SU-DHL-6 (cell line): ENCODE measurements around the gene MYB.
"Not testable (repeated sequence)": the region's sequence is repeated elsewhere in the genome, so short reads cannot be mapped to it uniquely, and the experiment has no call there.

Experiments used
- H2AFZ ChIP-seq: fragments of 200-600 bp; sonication (generic); 2 replicates; pipeline ENCODE4 v1.6.1; 2014; ENCODE audit warnings: low read depth, mild to moderate bottlenecking, moderate library complexity, mixed read lengths, antibody characterized with exemption, low read length; ENCODE audit not compliant: severe bottlenecking
- H3F3A ChIP-seq: fragments of 200-600 bp; shearing (Covaris generic); 2 replicates; pipeline ENCODE4 v1.6.0; 2016; ENCODE audit warnings: antibody characterized with exemption, mild to moderate bottlenecking; ENCODE audit not compliant: insufficient read depth
- H3K27ac ChIP-seq: fragments of 200-600 bp; sonication (generic); 2 replicates; pipeline ENCODE4 v1.5.1; 2016; ENCODE audit warnings: low read depth, mild to moderate bottlenecking, low read length, moderate library complexity, mixed read lengths
- H3K27me3 ChIP-seq: fragments of 200-600 bp; sonication (generic), shearing (Covaris generic); 2 replicates; pipeline ENCODE4 v1.6.0; 2014; ENCODE audit warnings: mild to moderate bottlenecking, low read length
- H3K36me3 ChIP-seq: fragments of 200-600 bp; sonication (generic); 2 replicates; pipeline ENCODE4 v1.6.1; 2014; ENCODE audit warnings: mild to moderate bottlenecking, low read length, mixed read lengths
- H3K4me2 ChIP-seq: fragments of 300-600, 200-600 bp; shearing (Covaris generic), sonication (generic); 2 replicates; pipeline ENCODE4 v1.6.0; 2014; ENCODE audit warnings: low read length, low read depth, mild to moderate bottlenecking; ENCODE audit not compliant: poor library complexity, severe bottlenecking
- H3K4me3 ChIP-seq: fragments of 200-600 bp; sonication (generic); 2 replicates; pipeline ENCODE4 v1.5.1; 2014; ENCODE audit warnings: antibody characterized with exemption, low read length, mild to moderate bottlenecking, mixed read lengths; ENCODE audit not compliant: insufficient read depth, poor library complexity, severe bottlenecking
- H3K79me2 ChIP-seq: fragments of 200-600 bp; sonication (generic); 2 replicates; pipeline ENCODE4 v1.6.1; 2014; ENCODE audit warnings: mild to moderate bottlenecking, low read length, moderate library complexity; ENCODE audit not compliant: insufficient read depth
- H3K9ac ChIP-seq: fragments of 200-600 bp; sonication (generic); 2 replicates; pipeline ENCODE4 v1.7.0; 2014; ENCODE audit warnings: mild to moderate bottlenecking, low read length
- H3K9me2 ChIP-seq: fragments of 200-600 bp; sonication (generic); replicated peaks from 2 replicates; pipeline ENCODE4 v1.6.1; 2014; ENCODE audit warnings: low read length; ENCODE audit not compliant: insufficient read depth
- H3K9me3 ChIP-seq: fragments of 200-600 bp; sonication (generic); 2 replicates; pipeline ENCODE4 v1.6.1; 2014; ENCODE audit warnings: low read length, mixed read lengths; ENCODE audit not compliant: insufficient read depth
- H4K20me1 ChIP-seq: fragments of 200-600 bp; sonication (generic); 2 replicates; pipeline ENCODE4 v1.6.1; 2014; ENCODE audit warnings: low read depth, mild to moderate bottlenecking, antibody characterized with exemption, low read length, moderate library complexity, mixed read lengths
- CTCF ChIP-seq: fragments of 200-600 bp; sonication (generic); IDR thresholded peaks from one replicate; pipeline ENCODE4 v1.5.1; 2017; ENCODE audit warnings: antibody characterized with exemption, mild to moderate bottlenecking, low read length, moderate library complexity; ENCODE audit not compliant: insufficient read depth, poor library complexity, severe bottlenecking
- EZH2phosphoT487 ChIP-seq: fragments of 200-600 bp; sonication (generic), shearing (Covaris generic); conservative IDR thresholded peaks from 2 replicates; pipeline ENCODE4 v1.6.1; 2018; ENCODE audit warnings: mild to moderate bottlenecking, antibody characterized with exemption, low read length, moderate library complexity, mixed read lengths

Gene MYB

GRCh38 chr6:135243871-135244796 lies 63.0 kb downstream of the MYB start:
- Histone ChIP-seq H4K20me1 (no peaks in the 10 kb centered on the region), H3K9me3 (no peaks in the 10 kb centered on the region), H3K27me3 (no peaks in the 10 kb centered on the region), H2AFZ (no peak overlapping the region), H3K27ac (no peak overlapping the region), H3K36me3 (no peaks in the 10 kb centered on the region), H3K4me3 (no peak overlapping the region), H3K9me2 (no peaks in the 10 kb centered on the region), H3F3A (no peaks in the 10 kb centered on the region), H3K79me2 (no peaks in the 10 kb centered on the region), H3K4me2 (no peak overlapping the region), H3K9ac (no peak overlapping the region)
- no peak for TF ChIP-seq EZH2phosphoT487
- TF ChIP-seq CTCF = no peak

- TF ChIP-seq CTCF (no peak), EZH2phosphoT487 (no peak)
- Histone ChIP-seq H3K79me2 (no peaks in the 10 kb centered on the region), H3K27ac (no peak overlapping the region), H3K9ac (no peak overlapping the region), H3K9me3 (no peaks in the 10 kb centered on the region), H3K36me3 (no peaks in the 10 kb centered on the region), H4K20me1 (no peaks in the 10 kb centered on the region), H3K4me3 (no peak overlapping the region), H3K27me3 (no peaks in the 10 kb centered on the region), H2AFZ (no peak overlapping the region), H3F3A (no peaks in the 10 kb centered on the region), H3K9me2 (no peaks in the 10 kb centered on the region), H3K4me2 (no peak overlapping the region)
Measured at GRCh38 chr6:135244805-135245204, 63.7 kb downstream of the MYB start.

- H3K9ac ChIP-seq, H3K36me3 ChIP-seq, H3K4me3 ChIP-seq, H2AFZ ChIP-seq, H4K20me1 ChIP-seq, H3K9me3 ChIP-seq, H3K4me2 ChIP-seq, H3K9me2 ChIP-seq, H3K79me2 ChIP-seq, H3K27ac ChIP-seq, H3F3A ChIP-seq, H3K27me3 ChIP-seq: not testable (repeated sequence)
Measured at GRCh38 chr6:135246412-135247012, 65.4 kb downstream of the MYB start.

- H3K9me3 ChIP-seq = no peaks in the 10 kb centered on the region
- no peaks in the 10 kb centered on the region for H3K27me3 ChIP-seq
- H3K4me2 ChIP-seq = no peak overlapping the region
- no peaks in the 10 kb centered on the region for H3K36me3 ChIP-seq
- H3K9me2 ChIP-seq = no peaks in the 10 kb centered on the region
- no peak overlapping the region for H2AFZ ChIP-seq
- no peaks in the 10 kb centered on the region for H3F3A ChIP-seq
- no peaks in the 10 kb centered on the region for H4K20me1 ChIP-seq
- H3K27ac ChIP-seq = no peak overlapping the region
- H3K9ac ChIP-seq = no peak overlapping the region
- H3K4me3 ChIP-seq = no peak overlapping the region
- TF ChIP-seq CTCF (no peak), EZH2phosphoT487 (no peak)
- no peaks in the 10 kb centered on the region for H3K79me2 ChIP-seq
Measured at GRCh38 chr6:135250234-135250633, 69.1 kb downstream of the MYB start.
